HG03196 (cell line): ENCODE data around the gene RBP5.

Experiments
- ATAC-seq: cut with Tn5 transposase; IDR thresholded peaks from one replicate; pipeline ENCODE4 v1.9.1; 2021; ENCODE audit not compliant: unreplicated experiment

RBP5 gene, protein sequence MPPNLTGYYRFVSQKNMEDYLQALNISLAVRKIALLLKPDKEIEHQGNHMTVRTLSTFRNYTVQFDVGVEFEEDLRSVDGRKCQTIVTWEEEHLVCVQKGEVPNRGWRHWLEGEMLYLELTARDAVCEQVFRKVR

DNA sequence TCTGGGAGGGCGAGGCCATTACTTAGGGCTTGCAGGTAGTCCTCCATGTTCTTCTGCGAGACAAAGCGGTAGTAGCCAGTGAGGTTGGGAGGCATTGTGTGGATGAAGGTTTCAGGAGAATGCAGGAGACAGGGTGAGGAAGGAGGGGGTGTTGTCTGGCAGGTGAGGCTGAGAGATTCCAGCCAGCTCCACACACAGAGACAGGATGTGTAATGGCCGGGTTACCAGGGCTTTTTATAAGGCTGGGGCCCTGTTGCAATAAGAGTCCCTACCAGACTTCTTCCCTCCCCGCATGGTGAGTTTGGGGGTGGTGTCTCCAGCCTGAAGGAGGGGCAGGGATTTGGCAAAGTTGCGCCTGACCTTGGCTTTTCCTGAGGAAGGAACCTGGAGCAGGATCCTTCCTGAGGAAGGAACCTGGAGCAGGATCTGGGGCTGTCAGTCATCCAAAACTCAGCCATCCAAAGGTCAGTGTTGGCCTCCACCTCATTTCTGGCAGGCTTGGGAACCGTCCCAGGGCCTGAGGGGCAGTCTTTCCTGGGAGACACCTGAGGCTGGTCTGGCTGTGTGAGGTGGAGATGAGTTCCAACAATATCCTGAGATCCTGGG, at the start of gene RBP5:
Gene RBP5 (minus strand): TSS at position 209 of the 606 bp plus-strand sequence. CDS start 114 bp downstream, at position 95.
- ATAC-seq = no peak

DNA sequence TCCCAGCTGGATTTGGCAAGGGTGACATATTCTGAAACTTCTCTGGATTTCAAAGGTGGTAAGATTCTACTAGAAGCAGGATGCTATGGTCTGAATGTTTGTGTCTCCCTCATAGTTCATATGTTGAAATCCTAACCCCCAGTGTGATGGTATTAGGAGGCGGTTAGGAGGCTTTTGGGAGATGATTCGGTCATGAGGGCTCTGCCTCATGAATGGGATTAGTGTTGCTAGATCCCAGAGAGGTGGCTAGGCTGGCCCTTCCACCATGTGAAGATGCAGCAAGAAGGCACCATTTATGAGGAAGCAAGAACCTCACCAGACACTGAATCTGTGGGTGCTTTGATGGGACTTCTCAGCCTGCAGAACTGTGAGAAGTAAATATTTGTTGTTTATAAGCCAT, 49.8 kb upstream of the RBP5 start:
- ATAC-seq = no peak

DNA sequence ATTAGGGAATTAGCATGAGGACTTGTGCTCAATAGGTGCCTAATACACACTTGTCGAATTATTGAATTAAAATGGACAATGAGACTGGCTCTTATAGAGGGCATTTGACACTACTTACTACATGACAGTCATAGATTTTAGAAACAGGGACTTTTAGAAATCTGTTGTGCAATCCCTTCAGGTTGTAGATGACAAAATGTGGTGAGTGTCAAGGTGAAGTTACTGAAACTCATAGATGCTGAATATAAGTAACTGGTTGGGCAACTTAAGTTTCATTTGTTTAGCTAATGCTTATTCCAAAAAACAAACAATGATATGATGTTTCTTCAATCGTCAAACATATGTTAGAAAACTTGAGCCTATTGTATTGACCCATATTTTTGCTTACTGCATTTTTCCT, 47.9 kb upstream of the RBP5 start:
- ATAC-seq = no peak

DNA sequence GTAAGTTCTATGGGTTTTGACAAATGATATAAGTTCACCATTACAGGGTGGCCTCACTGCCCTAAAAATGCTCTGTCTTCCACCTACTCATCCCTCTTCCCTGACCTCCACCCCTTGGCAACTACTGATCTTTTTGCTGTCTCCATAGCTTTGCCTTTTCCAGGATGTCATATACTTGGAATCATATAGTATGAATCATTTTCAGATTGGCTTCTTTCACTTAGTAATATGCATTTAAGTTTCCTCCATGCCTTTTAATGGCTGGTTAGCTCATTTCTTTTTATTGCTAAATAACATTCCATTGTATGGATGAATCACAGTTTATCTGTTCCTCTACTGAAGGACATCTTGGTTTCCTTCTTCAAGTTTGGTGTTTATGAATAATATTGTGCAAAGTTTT, 46.8 kb upstream of the RBP5 start:
- ATAC-seq = no peak

DNA sequence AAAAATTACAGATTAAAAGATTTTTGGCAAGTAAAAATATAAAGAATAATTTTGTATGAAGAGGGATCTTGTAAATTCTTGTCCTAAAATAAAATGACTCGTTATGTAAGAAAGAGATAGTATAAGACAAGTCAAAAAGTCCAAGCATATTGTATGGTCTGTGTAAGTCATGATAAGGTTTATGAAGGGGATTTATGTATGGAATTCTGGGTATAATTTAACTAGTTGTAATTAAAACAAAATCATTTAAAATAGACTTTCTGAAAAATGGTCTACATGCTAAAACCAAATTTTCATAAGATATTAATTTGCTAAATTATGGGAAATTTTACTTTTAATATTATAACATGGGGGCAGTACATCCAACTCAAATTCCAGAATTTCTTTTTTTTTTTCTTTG, 43.2 kb upstream of the RBP5 start:
- ATAC-seq = no peak

DNA sequence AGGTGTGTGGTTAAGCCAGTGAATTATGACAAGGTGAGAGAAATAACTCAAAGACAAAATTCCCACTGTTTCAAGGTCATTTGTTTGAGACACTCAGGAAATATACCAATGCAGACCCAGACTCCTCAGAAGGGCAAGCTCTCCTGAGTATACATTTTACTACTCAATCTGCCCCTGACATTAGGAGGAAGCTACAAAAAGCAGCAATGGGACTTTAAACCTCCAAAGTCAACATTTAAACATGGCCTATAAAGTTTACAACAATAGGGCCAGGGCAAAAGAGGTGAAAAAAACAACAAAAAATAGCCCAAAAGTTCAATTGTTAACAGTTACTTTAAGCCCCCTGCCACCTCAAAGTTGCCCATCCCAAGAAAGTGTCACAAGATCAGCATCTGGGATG, 41.3 kb upstream of the RBP5 start:
- no peak for ATAC-seq

DNA sequence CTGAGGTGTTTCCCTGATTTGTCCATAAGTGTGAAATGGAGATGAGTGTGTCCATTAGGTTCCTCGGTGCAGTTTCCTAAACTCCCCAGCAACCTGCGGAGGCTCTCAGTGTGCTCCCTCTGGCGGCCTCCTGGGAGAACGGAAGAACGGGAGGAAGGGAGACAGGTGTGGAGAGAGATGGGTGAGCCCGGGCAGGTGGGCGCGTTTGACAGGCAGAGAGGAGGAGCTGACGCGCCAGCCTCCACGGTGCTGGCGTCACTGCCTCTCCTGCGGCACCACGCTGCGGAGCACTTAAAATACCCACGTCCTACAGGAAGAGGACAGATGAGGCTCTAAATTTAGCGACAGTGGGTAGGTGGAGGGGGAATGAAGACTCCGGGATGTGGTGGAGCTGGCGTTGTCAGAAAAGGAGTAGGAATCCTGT, 34.0 kb upstream of the RBP5 start:
- ATAC-seq = no peak

DNA sequence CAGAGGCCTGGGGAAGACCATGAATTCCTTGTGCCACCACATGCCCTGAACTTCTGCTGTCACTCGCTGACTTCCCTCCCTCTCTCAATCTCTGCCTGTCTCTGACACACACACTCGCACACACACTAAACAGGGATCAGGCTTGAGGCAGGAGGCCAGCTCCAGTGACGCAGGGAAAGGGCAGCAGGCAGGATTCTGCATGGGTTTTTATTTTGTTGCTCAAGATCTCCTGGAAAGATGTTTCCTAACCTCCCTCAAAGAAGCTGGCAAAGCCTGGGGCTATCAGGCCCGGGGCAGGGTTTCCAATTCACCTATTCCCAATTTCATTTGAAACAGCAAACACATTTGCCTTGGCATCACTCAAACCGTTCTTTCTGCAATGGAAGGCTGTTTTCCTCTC, 33.1 kb upstream of the RBP5 start:
- no peak for ATAC-seq

DNA sequence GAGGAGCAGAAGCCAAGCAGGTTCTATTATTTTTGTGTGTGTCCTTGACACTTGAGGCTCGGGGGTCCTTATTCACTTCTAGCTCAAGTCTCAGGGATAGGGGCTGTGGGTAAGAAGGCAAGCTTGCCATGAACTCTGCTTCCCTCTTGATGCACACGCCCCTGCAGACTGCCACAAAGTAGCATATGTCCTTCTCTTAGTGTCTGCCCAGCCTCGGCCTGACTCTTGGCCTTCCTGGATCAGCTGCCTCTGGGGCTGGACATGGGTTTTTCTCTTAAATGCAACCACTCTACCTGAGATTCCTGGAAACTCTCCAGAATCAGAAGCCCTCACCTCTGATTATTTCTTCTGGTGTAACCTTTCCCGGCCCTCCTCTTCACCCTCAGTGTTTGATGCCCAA, 32.6 kb upstream of the RBP5 start:
- ATAC-seq = no peak

DNA sequence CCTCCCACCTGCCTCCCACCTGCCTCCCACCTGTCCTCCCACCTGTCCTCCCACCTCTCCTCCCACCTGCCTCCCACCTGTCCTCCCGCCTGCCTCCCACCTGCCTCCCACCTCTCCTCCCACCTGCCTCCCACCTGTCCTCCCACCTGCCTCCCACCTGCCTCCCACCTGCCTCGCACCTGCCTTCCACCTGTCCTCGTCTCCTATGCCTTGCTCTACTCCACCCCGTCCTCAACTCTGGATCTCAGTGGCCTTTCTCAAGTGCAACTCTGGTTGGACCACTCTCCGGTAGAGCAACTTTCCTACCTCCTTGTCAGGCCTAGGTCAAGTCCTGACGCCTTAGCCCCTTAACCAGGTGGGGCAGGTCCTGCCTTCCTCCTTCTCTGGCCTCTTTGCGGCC, 31.5 kb upstream of the RBP5 start:
- ATAC-seq = no peak

DNA sequence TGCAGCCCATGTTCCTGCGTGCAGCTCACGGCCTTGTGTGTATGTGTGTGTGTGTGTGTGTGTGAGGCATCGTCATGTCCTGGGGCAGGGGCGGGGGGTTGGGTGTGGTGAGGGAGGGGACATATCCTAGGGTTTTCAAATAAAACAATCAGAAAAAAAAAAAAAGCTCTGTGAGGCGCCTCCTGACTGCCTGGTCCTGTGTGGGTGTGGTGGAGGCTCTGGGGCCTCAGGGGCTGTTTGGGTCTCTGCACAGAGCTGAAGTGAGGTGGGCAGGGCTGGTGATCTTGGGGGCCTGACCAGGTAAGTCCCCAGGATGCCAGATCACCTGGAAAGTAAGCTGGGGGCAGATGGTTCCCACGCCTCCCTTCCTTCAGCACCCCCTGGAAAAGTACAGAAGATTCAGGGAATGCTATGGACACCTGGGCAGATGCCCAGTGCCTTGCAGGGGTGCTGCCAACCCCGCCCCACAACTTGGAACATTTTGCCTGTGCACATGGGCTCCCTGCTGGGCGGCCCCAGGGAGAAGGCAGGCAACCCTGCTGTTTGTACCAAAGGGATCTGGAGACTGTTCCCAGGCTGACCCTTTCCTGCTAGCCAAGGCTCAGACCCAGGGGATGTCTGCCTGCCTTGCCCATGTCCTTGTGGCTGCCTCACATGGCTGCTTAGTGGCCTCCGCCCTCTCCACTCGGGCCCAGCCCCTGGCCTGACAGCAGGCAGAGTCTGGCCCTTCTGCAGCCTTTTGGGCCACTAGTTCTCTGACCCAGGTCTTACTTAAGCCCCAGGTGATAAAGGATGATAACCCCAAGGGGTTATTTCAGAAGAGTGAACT, 30.3 kb upstream of the RBP5 start:
- no peak for ATAC-seq

DNA sequence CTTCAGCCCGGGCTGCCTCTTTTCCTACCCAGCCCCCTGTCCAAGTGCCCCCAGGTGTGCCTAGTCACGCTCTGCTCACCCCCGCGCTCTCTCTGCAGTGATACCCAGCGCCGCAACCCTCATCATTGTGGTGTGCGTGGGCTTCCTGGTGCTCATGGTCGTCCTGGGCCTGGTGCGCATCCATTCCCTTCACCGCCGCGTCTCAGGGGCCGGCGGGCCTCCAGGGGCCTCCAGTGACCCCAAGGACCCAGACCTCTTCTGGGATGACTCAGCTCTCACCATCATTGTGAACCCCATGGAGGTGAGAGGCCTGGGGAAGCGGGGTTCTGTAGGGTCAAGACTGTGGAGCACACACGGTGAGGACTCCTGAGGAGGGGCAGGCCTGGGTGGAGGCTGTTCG, 28.7 kb upstream of the RBP5 start:
- ATAC-seq = no peak

DNA sequence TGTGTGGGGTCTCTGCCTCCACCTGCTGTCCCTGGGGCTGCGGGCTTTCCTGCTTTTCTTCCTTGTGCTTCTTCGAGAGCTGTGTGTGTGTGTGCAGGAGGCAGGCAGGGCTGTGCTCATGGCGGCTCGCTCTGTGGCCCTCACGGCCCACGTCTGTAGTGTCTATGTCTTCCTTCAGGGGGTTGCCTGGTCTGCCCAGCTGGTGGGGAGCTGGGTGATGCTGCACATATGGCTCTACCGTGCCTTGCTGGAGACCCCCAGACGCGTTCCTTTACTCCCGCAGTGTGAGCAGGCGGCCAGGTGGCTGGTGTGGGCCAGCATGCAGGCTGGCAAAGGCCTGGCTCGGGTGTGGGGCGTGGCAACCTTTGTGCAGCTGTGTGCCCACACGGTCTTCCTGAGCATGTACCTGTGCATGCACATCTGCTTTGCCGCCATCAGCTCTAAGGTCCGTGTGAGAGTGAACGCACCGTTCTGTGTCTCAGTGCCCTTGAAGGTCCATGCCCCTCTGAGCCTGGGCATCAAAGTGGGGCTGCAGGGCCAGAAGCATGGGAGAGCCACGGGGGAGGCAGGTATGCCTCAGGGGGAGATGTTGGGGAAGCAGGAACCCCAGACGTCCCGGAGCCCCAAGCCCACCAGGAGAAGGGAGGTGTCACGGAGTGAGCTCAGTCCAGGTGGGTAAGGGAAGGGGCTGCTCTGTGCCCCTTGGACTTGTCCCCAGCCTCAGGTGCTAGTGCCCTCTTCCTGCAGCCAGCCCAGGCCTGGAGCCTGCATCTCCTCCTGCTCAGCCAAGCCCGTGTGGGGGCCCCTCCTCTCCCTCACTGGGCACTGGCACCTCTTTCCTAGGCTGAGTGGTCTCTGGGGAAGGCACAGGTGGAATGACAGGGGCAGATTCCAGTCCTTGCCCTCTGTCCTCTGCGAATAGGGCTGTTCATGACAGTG, 27.8 kb upstream of the RBP5 start:
- no peak for ATAC-seq

DNA sequence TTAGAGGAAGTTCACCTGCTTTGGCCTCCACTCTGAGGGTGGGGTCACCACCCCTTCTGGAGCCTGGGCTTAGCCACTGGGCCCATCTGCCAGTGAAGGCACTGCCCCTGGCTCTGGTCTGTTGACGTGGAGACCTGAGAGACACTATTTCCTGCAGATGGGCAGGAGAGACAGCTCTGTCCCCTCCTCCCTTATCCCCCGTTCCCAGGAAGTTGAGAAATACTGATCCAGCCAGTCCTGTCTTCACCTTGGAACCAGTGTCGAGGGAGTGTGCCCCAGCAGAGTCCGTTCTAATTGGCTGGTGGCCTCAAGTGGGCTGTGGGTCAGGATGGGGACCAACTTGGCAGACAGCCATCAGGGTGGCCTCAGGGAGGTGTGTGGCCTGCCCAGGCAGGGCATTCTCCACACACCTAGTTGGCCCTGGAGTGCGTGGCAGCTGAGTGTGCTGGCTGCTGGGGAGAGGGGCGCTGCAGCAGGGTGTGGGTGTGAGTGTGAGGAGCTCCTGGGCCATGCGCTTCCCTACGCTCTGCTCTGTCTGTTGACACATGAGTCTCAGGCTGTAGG, 26.9 kb upstream of the RBP5 start:
- no peak for ATAC-seq

DNA sequence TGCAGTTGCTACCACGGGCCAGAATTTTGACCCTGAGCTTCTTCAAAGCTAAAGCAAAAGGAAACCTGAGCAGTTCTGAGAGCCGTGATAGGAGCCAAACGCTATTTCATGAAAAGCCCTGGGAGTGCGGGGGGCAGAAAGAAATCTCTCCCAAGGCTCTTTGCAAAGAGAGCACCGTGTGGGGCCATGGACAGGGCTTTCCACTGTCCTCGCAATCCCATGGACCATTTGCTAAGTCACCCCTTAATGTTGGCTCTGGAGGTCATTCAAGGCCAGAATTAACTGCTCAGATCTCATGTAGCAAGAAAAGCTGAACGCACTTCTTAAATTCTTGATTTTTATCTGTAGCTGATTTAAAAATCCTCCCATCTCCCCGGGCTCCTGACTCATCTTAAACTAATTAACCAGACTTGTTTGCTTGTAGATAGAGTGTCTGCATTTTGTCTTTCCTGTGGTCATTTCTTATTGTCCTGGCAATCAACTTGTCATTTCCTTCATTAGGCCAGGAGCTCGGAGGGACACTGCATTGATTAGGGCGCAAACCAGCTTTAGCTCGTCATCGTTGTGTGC, 26.3 kb upstream of the RBP5 start:
- no peak for ATAC-seq

DNA sequence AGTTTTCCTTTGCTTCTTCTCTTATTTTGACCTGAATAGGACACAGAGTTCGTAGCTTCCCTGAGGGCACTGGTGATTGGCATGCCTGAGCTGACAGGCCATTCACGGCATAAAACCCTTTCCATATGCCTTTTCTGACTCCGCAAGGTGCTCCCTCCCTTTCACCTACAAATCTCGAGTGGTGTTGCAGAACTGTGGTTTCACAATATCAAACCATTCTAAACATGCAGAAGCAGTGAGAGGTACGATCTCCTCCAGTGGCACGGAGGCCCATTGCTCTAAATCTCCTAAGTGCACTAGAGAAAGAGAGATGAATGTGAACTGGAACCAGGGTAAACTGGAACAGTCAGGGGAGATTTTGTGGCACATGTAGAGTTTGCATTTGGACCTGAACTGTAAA, 25.4 kb upstream of the RBP5 start:
- no peak for ATAC-seq

DNA sequence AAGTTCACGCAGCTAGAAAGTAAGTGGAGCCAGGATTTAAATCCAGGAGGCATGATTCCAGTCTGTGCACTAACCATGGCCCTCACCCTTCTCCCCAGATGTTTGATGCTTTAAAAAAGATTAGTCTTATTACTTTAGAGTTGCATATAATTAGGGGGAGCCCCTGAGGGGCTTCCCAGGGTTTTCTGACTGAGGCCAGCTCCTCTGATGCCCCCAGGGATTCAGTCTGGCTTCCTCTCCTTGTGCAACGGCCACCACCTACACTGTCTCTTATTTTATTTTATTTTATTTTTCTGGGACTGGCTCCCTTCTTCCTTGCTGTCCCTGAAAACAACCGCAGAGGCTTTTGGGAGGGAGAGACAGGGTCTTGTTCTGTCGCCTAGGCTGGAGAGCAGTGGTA, 24.1 kb upstream of the RBP5 start:
- ATAC-seq = no peak

DNA sequence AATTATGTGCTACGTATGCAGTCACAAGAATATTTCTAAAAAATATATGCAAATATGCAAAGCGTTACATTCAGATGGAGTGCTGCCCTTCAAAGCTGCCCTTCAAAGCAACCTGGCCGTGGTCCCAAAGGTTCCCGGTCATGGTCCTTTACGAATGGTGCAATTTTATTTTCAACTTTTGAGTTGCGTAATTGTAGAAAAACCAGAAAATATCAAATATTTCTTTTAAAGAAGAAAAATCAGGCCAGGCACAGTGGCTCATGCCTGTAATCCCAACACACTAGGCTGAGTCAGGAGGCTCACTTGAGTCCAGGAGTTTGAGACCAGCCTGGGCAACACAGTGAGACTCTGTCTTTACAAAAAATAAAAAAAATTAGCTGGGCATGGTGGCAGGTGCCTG, 22.8 kb upstream of the RBP5 start:
- ATAC-seq = no peak

DNA sequence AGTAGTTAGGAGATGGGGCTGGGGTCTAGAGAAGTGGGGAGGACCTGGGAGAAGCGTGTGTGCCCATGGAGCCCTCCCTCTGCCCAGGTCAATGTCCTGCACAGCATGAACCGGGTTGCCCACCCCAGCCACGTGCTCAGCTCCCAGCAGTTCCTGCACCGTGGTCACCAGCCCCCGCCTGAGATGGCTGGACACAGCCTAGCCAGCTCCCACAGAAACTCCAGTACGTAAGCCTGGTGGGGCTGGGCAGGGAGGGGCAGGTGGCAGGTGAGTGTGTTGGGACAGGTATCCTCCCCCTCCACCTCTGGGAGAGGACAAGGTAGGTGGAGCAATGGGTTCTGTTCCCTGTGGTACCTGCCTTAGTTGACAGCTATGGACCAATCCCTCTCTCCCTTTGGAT, 22.2 kb upstream of the RBP5 start:
- no peak for ATAC-seq

DNA sequence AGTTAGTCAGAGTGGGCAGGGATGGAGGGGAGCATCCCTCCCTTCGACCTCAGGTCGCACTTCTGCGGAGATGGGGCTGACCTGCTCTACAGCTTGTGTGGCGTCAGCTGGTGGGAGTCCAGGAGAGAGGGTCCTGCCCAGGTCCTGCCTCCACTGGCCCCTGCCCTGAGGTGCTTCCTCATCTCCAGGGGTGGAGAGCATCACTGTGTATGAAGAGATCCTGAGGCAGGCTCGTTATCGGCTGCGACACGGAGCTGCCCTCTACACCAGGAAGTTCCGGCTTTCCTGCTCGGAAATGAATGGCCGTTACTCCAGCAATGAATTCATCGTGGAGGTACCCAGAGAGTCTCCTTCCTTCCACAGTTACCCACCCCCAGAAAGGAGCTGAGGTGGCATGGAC, 21.7 kb upstream of the RBP5 start:
- ATAC-seq = no peak

DNA sequence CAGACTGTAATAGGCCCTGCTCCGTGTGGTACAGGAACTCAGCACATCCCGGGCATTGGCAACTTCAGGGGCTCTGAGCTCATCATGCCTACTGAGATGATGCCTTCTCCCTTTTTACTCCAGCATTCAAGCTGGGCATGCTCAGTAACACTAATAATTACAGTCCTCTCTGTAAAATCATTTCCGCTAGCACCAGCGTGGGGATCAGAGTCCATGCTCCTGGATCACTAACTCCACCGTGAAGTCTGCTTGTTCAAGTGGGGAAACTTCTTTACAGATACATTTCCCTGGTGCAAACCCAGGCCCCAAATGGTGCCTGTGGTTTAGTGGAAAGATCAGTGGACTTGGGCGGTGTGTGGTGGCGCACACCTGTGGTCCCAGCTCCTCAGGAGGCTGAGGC, 18.2 kb upstream of the RBP5 start:
- no peak for ATAC-seq
